Panc1 (cell line): ENCODE data around the gene ATP6V0B. TPM values are rescaled to one million over a fixed set of nuclear protein-coding genes. Genes with fewer than 3 reads are reported as not detected.

ENCODE experiments used
- ATAC-seq: fragments of 200-7000 bp; cut with Tn5 transposase; 2 replicates; pipeline ENCODE4 v1.9.1; 2020; ENCODE audit warnings: mild to moderate bottlenecking, moderate library complexity
- BruUV-seq: library from RNA; stranded (reverse); fragments of 400-500 nt; replicated peaks from 2 replicates; lab custom pipeline; 2021; lab: Mats Ljungman, UMichigan
- CTCF ChIA-PET: fragments of 300-600 bp; sonication (Branson Sonifier 250); formaldehyde crosslinking; loops from one replicate; lab custom pipeline; 2022; ENCODE audit warnings: antibody characterized with exemption; lab: Charles Lee
- POLR2A ChIA-PET: fragments of 300-600 bp; sonication (Branson Sonifier 250); formaldehyde crosslinking; loops from one replicate; lab custom pipeline; 2022; ENCODE audit warnings: antibody characterized with exemption; lab: Charles Lee
- DNase-seq: peaks from one replicate; pipeline ENCODE4 v3.0.0-alpha.2; 2010; ENCODE audit warnings: low read depth, low spot score
- H3K27ac ChIP-seq: 2 replicates; pipeline ENCODE4 v1.5.1; 2011; ENCODE audit warnings: mild to moderate bottlenecking, low read length, inconsistent platforms
- H3K27me3 ChIP-seq: fragments of 200-500 bp; sonication (Bioruptor generic); 2 replicates; pipeline ENCODE4 v1.6.0; 2014; ENCODE audit warnings: low read length, inconsistent platforms; ENCODE audit not compliant: control insufficient read depth, insufficient read depth
- H3K36me3 ChIP-seq: fragments of 200-500 bp; sonication (Bioruptor generic); 2 replicates; pipeline ENCODE4 v1.5.1; 2014; ENCODE audit warnings: inconsistent platforms, mild to moderate bottlenecking, low read length, moderate library complexity; ENCODE audit not compliant: control insufficient read depth, insufficient read depth
- H3K4me1 ChIP-seq: 2 replicates; pipeline ENCODE4 v1.5.1; 2011; ENCODE audit warnings: inconsistent platforms, mild to moderate bottlenecking, low read length, moderate library complexity; ENCODE audit not compliant: control insufficient read depth, insufficient read depth
- H3K4me3 ChIP-seq, 2 experiments: 2 replicates each; pipeline ENCODE4 v1.5.1; 2011 to 2012; ENCODE audit warnings: low read depth in 2 of 2, low read length in 2 of 2, mild to moderate bottlenecking in 2 of 2, inconsistent platforms in 1 of 2, moderate library complexity in 1 of 2
- H3K9me3 ChIP-seq: fragments of 200-500 bp; sonication (Bioruptor generic); 2 replicates; pipeline ENCODE4 v1.5.1; 2014; ENCODE audit warnings: low read depth, mild to moderate bottlenecking, inconsistent platforms, low read length, moderate library complexity; ENCODE audit not compliant: control insufficient read depth, insufficient read depth
- CTCF ChIP-seq: fragments of 450-650 bp; IDR thresholded peaks from 2 replicates; pipeline ENCODE4 v1.5.1; 2017; ENCODE audit warnings: mild to moderate bottlenecking
- POLR2AphosphoS5 ChIP-seq: IDR thresholded peaks from 2 replicates; pipeline ENCODE4 v1.6.1; 2012; ENCODE audit warnings: mild to moderate bottlenecking, low read depth, low read length, moderate library complexity
- REST ChIP-seq, 2 experiments: IDR thresholded peaks; 2 replicates each; pipeline ENCODE4 v1.6.1; 2011 to 2012; ENCODE audit warnings: low read depth in 2 of 2, control low read depth in 1 of 2, low read length in 1 of 2, mild to moderate bottlenecking in 1 of 2, moderate library complexity in 1 of 2; ENCODE audit not compliant: insufficient read depth in 1 of 2
- SIN3A ChIP-seq: IDR thresholded peaks from 2 replicates; pipeline ENCODE4 v1.6.1; 2012; ENCODE audit warnings: low read depth, mild to moderate bottlenecking, low read length, moderate library complexity, borderline replicate concordance; ENCODE audit not compliant: insufficient read depth
- TCF7L2 ChIP-seq: IDR thresholded peaks from 2 replicates; pipeline ENCODE4 v1.6.1; 2011; ENCODE audit warnings: mild to moderate bottlenecking, low read depth, low read length, inconsistent platforms
- in situ Hi-C: cut with HindIII; loops from 2 replicates; pipeline ENCODE4 v1.10.0; 2016; ENCODE audit warnings: low sequenced_read_pairs, low pct_unique_long_range_greater_than_20kb
- intact Hi-C: fragments of 100-400 bp; cut with micrococcal nuclease; formaldehyde crosslinking; loops from one replicate; pipeline ENCODE4 v1.10.0; 2022; ENCODE audit not compliant: unreplicated experiment
- total RNA-seq: library from RNA; stranded (reverse); gene quantifications from one replicate; pipeline ENCODE4 v1.2.1, GENCODE V29; 2021; ENCODE audit not compliant: unreplicated experiment

The ATP6V0B gene
- total RNA-seq, 1 experiment from 2014 or later, result 134 TPM

- ChIA-PET CTCF (no interaction called here), POLR2A (no interaction called here)
- no peak for DNase-seq
- in situ Hi-C loops (no loop called here), intact Hi-C loops (no loop called here)
- no peak overlapping the region for H3K27ac ChIP-seq
- peaks cover 9% of the 10 kb centered on the region for H3K4me1 ChIP-seq
- no peak for ATAC-seq
- no peak for TF ChIP-seq SIN3A
- no peak for TF ChIP-seq REST (IDR thresholded peaks at IDR 0.05; ENCODE audit: insufficient read depth in 1 of 2, low read depth in 2 of 2, low read length in 1 of 2)
- no peak for TF ChIP-seq POLR2AphosphoS5
- no peak for TF ChIP-seq TCF7L2
- no peak for TF ChIP-seq CTCF
- H3K27me3 ChIP-seq, result no peaks in the 10 kb centered on the region
- no peaks in the 10 kb centered on the region for H3K9me3 ChIP-seq
- H3K4me3 ChIP-seq, result no peak overlapping the region
- BruUV-seq, result TSS peak; percentile 61
- 0 out of 2 replicates have a peak, but pooled peaks cover 3% of the 10 kb centered on the region for H3K36me3 ChIP-seq
Measured at GRCh38 chr1:43985984-43986595, 11.3 kb downstream of the ATP6V0B start.

- H3K4me1 ChIP-seq, result peaks cover 11% of the 10 kb centered on the region
- H3K36me3 ChIP-seq, result 0 out of 2 replicates have a peak, but pooled peaks cover 3% of the 10 kb centered on the region
- in situ Hi-C loops, result no loop called here
- H3K27ac ChIP-seq, result no peak overlapping the region
- no TSS peak for BruUV-seq
- DNase-seq (no peak), ATAC-seq (no peak)
- no peak for TF ChIP-seq TCF7L2
- TF ChIP-seq REST (IDR thresholded peaks at IDR 0.05; ENCODE audit: insufficient read depth in 1 of 2, low read depth in 2 of 2, low read length in 1 of 2), result no peak
- TF ChIP-seq SIN3A, result no peak
- TF ChIP-seq POLR2AphosphoS5, result no peak
- TF ChIP-seq CTCF, result no peak
- intact Hi-C loops, result no loop called here
- ChIA-PET POLR2A (no interaction called here), CTCF (no interaction called here)
- no peaks in the 10 kb centered on the region for H3K9me3 ChIP-seq
- no peaks in the 10 kb centered on the region for H3K27me3 ChIP-seq
- no peak overlapping the region for H3K4me3 ChIP-seq
Measured at GRCh38 chr1:43986712-43987111, 12.0 kb downstream of the ATP6V0B start.
